GM19397 (cell line): ENCODE measurements around the gene PAMR1.

Experiments used
- ATAC-seq: cut with Tn5 transposase; IDR thresholded peaks from one replicate; pipeline ENCODE4 v1.9.1; 2021; ENCODE audit warnings: mild to moderate bottlenecking, moderate library complexity; ENCODE audit not compliant: unreplicated experiment

The PAMR1 gene

GRCh38 chr11:35463331-35463751, 62.1 kb downstream of the PAMR1 start:
- no peak for ATAC-seq

GRCh38 chr11:35461917-35462538, 63.4 kb downstream of the PAMR1 start:
- no peak for ATAC-seq

GRCh38 chr11:35459489-35459888, 65.9 kb downstream of the PAMR1 start:
- ATAC-seq = no peak

GRCh38 chr11:35458846-35459245, 66.6 kb downstream of the PAMR1 start:
- no peak for ATAC-seq

GRCh38 chr11:35454362-35454761, 71.1 kb downstream of the PAMR1 start:
- no peak for ATAC-seq

GRCh38 chr11:35436581-35437250, 88.7 kb downstream of the PAMR1 start:
- no peak for ATAC-seq

GRCh38 chr11:35433588-35433987, 91.8 kb downstream of the PAMR1 start:
- ATAC-seq = no peak

- no peak for ATAC-seq
Observed at GRCh38 chr11:35432464-35432863, 93.0 kb downstream of the PAMR1 start.

- no peak for ATAC-seq
Observed at GRCh38 chr11:35427071-35427470, 98.3 kb downstream of the PAMR1 start.

GRCh38 chr11:35426351-35426750, 99.1 kb downstream of the PAMR1 start:
- ATAC-seq = no peak

GRCh38 chr11:35425603-35426212, 99.7 kb downstream of the PAMR1 start:
- ATAC-seq = no peak

- no peak for ATAC-seq
Observed at GRCh38 chr11:35424157-35424940, 101.1 kb downstream of the PAMR1 start.

GRCh38 chr11:35420371-35420770, 105.0 kb downstream of the PAMR1 start:
- no peak for ATAC-seq

GRCh38 chr11:35419830-35420333, 105.5 kb downstream of the PAMR1 start:
- ATAC-seq = no peak

- ATAC-seq = no peak
Observed at GRCh38 chr11:35419184-35419829, 106.1 kb downstream of the PAMR1 start, which contains the start of gene SLC1A2. Gene SLC1A2, minus strand, starts transcription at chr11:35419558. Its CDS starts 592 bp downstream, at chr11:35418966.

- ATAC-seq = no peak
Observed at GRCh38 chr11:35418282-35419183, 106.9 kb downstream of the PAMR1 start.

GRCh38 chr11:35415487-35415886, 109.9 kb downstream of the PAMR1 start:
- ATAC-seq = no peak

GRCh38 chr11:35414776-35415175, 110.6 kb downstream of the PAMR1 start:
- ATAC-seq = no peak

- ATAC-seq = no peak
Observed at GRCh38 chr11:35414311-35414710, 111.1 kb downstream of the PAMR1 start.

GRCh38 chr11:35413598-35413997, 111.8 kb downstream of the PAMR1 start:
- ATAC-seq = no peak
